Smooth muscle cell of the brain vasculature (primary cell): ENCODE results near the gene MYLK.

Source experiments
- DNase-seq: peaks from one replicate; pipeline ENCODE4 v3.0.0-alpha.2; 2012; ENCODE audit warnings: low read depth, low spot score

MYLK gene

GRCh38 chr3:123774474-123774873 is 109.7 kb downstream of the MYLK start:
- no peak for DNase-seq

- DNase-seq, result no peak
These were observed 110.3 kb downstream of the MYLK start for GRCh38 chr3:123773681-123774431.

- DNase-seq, result no peak
These were observed 114.8 kb downstream of the MYLK start for GRCh38 chr3:123769356-123769743.

- no peak for DNase-seq
These were observed 115.4 kb downstream of the MYLK start for GRCh38 chr3:123768480-123769355.

- DNase-seq, result no peak
These were observed 116.4 kb downstream of the MYLK start for GRCh38 chr3:123767564-123768292.

- DNase-seq, result no peak
These were observed 117.1 kb downstream of the MYLK start for GRCh38 chr3:123767009-123767372.

- DNase-seq, result no peak
These were observed 117.7 kb downstream of the MYLK start for GRCh38 chr3:123766193-123767008.

GRCh38 chr3:123765475-123766128 is 118.5 kb downstream of the MYLK start:
- no peak for DNase-seq

- DNase-seq, result no peak
These were observed 119.5 kb downstream of the MYLK start for GRCh38 chr3:123764647-123765046.

GRCh38 chr3:123762805-123763204 is 121.3 kb downstream of the MYLK start:
- no peak for DNase-seq

- no peak for DNase-seq
These were observed 123.3 kb downstream of the MYLK start for GRCh38 chr3:123760817-123761216.

- no peak for DNase-seq
These were observed 124.3 kb downstream of the MYLK start for GRCh38 chr3:123759871-123760270.

GRCh38 chr3:123759311-123759710 is 124.8 kb downstream of the MYLK start:
- no peak for DNase-seq

GRCh38 chr3:123758081-123758564 is 126.0 kb downstream of the MYLK start:
- DNase-seq, result no peak

- no peak for DNase-seq
These were observed 126.7 kb downstream of the MYLK start for GRCh38 chr3:123757281-123757940.

- no peak for DNase-seq
These were observed 128.6 kb downstream of the MYLK start for GRCh38 chr3:123755501-123755900.

- DNase-seq, result no peak
These were observed 129.0 kb downstream of the MYLK start for GRCh38 chr3:123755085-123755484.

- DNase-seq, result no peak
These were observed 130.8 kb downstream of the MYLK start for GRCh38 chr3:123753286-123753685.

GRCh38 chr3:123752228-123752627 is 131.9 kb downstream of the MYLK start:
- DNase-seq, result no peak

- no peak for DNase-seq
These were observed 132.7 kb downstream of the MYLK start for GRCh38 chr3:123751433-123751832.
